Activated effector memory CD4-positive, alpha-beta T cell treated with anti-CD3 and anti-CD28 coated beads, Interleukin-2, amount 50 U/mL, for 16 hours (primary cell): ENCODE measurements around the gene CLCN1.
A peak's percentile ranks its signal among the peaks of the same experiment; 100 is the strongest.

Experiments
- DNase-seq: peaks from one replicate; pipeline ENCODE4 v3.0.0-alpha.2; 2020

The CLCN1 gene

DNA sequence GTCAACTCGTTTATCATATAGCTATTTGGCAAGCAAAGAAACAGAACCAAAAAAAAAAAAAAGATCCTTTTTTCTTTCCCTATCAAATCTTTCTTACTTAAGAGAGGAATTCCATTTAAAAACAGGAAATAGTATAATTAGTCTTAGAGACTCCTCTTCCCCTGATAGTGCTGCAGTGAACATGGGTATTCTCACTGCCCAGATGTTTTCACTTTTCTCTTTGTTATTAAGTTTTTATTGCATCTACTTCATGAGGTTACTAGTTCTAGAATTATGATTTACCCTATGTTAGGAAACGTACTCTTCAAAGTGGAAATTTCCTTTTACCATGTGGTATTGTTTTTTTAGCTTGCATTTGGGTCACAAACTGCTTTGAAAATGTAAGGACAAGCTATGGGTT is 19.2 kb upstream of the CLCN1 start:
- no peak for DNase-seq

DNA sequence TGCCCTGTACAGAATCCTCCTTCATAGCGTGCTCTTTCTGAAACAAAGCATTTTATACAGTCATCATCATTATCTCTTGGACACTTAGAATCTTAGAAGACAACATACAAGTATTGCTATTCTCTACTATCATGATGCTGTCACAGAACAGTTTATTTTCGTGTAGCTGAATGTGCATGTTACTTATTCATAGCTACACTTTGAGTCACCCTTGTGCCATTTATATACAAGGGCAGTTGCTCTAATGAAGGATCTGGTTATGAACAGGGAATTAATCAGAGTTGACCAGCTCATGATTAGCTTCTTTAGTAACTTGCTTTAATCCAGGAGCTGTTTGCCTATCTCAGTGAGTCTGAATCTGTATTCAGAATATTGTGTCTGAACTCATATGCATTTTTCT is 16.6 kb upstream of the CLCN1 start:
- no peak for DNase-seq

DNA sequence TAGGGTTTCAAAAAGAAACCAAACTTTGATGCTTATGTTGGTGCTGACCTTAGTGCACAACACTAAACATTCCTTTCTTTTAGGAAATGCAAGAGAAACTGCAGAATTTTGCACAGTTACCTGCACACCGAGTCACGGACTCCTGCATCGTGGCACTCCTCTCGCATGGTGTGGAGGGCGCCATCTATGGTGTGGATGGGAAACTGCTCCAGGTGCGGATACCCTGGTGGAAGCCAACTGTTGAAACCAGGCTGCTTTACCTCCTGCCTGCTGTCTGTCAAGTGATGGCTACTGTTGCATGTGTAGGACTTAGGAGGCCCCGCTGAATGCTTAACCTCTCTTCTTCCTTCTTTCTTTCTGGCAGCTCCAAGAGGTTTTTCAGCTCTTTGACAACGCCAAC is 16.1 kb upstream of the CLCN1 start:
- DNase-seq = peak; percentile 84

DNA sequence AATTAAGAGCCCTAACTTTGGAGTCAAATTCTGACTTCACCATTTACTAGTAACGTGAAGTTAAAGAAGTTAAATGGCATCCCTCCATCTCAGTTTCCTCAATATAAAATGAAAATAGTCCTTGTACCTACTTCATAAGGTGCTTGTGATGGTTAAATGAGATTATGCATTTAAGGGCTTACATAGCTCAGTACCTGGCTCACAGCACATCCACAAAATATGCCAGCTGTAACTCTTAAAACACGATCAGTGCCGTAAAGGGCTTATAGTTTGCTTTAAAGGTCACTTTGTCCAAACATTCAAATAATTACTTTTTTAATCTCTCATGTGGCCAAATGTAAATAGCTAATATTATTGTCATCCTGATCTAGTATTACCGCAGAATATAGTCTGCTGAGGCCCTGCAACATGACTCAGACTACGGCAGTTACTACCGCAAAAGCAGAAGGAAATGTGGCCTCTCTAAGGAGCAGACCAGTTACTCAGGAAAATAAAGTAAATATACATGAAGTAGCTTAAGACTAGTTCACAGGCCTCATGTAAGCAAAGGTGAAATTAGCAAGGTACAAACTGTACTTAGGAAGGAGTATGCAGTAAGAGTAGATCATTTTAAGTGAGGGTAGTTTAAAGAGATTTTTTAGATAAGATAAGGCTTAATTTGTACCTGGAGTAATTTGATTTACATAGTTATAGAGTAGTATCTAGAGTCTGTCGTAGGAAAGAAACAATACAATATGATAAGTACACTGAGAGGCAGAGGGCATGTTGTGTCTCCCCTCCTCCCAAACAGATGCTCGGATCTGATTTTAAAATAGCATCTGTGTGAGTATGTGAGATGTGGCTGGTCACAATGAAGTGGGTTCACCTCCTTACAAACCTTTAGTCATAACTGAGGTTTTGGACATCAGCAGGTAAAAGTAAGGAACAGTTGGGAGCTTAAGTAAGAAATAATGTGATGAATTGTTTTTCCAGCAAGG is 14.7 kb upstream of the CLCN1 start:
- no peak for DNase-seq

DNA sequence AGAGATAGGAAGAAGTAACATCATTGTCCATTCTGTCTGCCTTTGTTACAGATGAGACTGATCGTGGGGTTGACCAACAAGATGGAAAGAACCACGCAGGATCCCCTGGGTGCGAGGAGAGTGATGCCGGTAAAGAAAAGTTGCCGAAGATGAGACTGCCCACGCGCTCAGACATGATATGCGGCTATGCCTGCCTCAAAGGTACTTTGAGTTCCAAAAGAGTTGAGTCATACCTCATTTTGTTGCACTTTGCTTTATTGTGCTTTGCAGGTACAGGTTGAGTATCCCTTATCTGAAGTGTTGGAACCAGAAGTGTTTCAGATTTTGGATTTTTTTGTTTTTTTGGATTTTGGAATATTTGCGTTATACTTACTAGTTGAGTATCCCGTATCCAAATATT is 12.2 kb upstream of the CLCN1 start:
- no peak for DNase-seq

DNA sequence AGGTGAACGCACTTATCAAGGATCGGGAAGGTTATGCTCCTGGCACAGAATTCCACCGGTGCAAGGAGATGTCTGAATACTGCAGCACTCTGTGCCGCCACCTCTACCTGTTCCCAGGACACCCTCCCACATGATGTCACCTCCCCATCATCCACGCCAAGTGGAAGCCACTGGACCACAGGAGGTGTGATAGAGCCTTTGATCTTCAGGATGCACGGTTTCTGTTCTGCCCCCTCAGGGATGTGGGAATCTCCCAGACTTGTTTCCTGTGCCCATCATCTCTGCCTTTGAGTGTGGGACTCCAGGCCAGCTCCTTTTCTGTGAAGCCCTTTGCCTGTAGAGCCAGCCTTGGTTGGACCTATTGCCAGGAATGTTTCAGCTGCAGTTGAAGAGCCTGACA is 11.0 kb upstream of the CLCN1 start:
- DNase-seq = no peak

DNA sequence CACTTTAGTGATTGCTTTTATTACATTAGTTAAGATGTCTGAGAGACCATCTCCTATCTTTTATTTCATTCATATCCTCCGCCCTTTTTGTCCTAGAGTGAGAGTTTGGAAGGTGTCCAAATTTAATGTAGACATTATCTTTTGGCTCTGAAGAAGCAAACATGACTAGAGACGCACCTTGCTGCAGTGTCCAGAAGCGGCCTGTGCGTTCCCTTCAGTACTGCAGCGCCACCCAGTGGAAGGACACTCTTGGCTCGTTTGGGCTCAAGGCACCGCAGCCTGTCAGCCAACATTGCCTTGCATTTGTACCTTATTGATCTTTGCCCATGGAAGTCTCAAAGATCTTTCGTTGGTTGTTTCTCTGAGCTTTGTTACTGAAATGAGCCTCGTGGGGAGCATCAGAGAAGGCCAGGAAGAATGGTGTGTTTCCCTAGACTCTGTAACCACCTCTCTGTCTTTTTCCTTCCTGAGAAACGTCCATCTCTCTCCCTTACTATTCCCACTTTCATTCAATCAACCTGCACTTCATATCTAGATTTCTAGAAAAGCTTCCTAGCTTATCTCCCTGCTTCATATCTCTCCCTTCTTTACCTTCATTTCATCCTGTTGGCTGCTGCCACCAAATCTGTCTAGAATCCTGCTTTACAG is 10.4 kb upstream of the CLCN1 start:
- peak; percentile 90 for DNase-seq

DNA sequence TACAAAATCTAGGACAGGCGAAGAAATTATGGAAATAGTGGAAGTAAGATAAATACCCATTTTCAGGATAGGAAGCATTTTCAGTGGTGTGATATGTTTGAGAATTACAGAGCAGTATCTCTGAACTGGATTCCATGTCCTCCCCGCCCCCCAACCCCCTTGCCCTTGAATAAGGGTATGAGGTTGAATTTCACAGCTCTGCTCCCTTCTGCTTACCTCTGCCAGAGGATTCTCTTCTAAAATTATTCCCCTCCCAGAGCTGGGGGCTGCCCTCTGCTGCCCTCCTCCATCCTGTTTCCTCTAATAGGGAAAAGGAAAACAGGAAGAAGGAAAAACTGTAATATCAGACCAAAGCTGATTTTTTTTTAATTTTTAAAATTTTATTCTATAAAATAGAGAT is 7.3 kb upstream of the CLCN1 start:
- DNase-seq = no peak

DNA sequence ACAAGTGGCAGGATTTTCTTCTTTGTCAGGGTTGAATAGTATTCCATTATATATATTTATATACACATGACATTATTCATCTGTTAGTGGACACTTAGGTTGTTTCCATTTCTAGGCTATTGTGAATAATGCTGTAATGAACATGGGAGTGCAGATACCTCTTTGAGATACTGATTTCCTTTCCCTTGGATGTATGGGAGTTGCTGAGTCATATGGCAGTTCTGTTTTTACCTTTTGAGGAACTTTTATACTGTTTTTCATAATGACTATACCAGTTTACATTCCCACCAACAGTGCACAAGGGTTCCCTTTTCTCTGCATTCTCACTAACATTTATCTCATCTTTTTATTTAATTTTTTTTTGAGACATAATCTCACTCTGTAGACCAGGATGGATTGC is 1.8 kb upstream of the CLCN1 start:
- no peak for DNase-seq

DNA sequence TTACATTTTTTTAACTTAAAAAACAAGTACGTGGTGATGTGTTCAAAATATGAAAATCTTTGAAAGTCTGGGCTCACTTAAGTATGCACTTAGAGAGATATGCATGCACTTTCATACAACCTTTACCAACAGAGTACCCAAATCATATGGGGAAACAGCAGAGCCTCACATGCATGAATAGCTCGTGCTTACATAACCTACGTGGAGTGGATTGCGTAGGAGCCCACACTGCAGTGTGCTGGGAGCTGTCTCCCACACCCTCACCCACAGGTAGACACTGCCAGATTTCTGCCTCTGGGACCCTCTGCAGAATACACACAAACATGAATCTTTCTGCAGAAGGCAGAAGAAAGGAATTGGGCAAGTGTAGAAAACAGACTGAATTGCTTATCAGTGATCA is 581 bp downstream of the CLCN1 start:
- DNase-seq = no peak

DNA sequence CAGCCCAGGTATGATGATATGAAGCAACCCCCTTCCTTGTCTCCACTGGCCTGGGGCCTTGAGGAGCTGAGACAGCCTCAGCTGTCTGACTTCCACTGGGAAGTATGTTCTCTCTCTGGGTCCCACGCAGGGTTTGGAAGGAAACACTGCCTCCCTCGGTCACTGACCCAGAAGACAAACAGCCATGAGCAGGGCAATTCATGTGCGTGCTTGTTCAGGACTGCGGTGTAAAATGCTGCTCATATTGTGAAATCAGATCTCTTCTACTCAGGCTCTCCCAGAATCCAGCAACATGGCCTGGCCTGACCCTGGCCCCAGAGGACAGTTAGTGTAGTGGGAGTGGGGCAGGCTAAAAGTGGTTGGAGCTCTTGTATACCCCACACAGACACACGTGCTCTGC is 2.8 kb downstream of the CLCN1 start:
- no peak for DNase-seq

DNA sequence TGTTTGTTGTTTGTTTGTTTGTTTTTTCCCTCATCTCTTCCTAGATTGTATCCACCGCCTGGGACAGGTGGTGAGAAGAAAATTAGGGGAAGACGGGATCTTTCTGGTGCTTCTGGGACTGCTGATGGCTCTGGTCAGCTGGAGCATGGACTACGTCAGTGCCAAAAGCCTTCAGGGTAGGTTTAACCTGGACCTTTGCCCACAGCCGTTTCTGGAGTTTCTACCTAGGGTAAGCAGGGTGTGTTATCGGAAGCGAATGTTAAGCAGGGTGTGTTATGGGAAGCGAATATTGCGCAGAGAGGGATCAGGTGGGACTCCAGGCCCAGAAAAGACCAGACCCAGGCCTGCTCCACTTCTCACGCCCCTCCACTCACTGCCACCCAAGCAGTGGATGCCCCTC is 4.7 kb downstream of the CLCN1 start:
- DNase-seq = no peak

DNA sequence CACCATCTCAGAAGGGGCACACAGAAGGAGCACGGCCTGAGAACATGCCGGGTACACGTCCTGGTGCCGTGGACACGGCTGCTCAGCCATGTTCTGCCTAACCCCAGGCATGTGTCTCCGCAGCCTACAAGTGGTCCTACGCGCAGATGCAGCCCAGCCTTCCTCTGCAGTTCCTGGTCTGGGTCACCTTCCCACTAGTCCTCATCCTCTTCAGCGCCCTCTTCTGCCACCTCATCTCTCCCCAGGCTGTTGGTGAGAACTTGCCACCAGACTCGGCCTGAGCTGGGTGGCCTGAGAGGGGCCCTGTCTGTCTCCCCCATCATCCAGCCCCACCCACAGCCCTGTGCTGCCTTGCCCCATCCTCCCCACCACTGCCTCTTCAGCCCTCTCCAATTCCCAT is 5.3 kb downstream of the CLCN1 start:
- no peak for DNase-seq

DNA sequence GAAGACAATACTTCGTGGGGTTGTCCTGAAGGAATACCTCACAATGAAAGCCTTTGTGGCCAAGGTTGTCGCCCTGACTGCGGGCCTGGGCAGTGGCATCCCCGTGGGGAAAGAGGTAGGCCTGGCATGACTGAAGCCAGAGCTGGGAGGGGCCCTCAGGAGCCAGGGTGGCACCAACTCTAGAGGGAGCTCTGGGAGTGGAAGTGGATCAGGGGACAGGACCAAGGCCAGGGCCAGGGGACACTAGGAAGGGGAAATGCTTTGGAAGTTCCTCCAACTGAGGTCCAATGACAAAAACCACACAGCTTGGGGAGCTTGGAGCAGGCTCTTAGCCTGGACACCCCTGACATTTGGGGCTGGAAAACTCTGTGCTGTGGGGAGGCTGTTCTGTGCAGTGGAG is 5.8 kb downstream of the CLCN1 start:
- DNase-seq = no peak

DNA sequence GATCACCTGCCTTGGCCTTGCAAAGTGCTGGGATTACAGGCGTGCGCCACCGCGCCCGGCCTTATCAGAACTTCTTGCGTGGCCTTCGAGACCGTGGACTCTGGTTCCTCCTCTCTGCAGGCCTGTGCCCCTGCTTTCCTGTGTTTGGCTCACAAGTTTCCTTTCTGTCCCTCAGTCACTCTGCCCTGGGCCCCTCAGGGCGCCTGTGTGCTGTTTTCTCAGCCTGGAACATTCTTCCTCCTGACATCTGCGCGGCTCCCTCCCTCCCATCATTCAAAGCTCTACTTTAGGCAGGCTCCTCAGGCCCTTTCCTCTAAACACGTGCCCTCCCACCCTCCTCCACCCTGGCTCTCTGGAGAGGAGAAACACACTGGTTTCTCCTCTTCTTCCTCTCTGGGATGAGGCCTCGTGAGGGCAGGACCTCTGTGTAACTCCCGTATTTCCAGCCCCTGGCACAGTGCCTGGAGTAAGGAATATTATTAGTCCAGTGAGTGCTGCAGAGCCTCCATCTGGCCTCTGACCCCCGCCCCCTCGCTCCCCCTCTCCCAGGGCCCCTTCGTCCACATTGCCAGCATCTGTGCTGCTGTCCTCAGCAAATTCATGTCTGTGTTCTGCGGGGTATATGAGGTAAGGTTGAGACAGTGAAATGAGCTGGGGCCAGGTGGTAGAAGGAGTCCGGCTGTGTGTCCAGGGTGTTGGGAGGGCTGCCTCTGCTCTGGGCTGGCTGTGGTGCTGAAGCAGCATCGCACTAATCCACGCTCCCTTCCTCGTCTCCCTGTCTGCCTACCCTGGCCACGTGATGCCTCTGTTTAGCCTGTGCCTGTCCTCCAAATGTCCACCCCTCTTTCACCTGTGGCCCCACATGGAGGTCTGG is 7.1 kb downstream of the CLCN1 start:
- DNase-seq = no peak

DNA sequence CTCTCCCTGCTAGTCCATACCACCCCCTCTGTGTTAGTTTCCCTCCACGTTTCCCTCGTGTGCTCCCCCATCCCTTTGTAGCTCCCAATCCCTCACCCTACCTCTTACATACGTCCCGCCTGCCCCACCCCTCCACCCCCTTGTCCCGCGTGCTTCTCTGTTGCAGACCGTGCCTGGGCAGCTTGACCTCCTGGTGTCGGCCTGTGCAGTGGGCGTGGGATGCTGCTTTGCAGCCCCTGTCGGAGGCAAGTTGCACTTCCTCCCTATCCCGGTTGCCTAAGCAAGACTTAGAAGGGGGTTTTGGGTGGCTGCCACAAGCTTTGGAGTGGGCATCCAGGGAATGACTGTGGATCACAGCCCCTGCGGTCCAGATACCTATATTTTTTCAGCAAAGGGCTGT is 7.7 kb downstream of the CLCN1 start:
- DNase-seq = no peak

DNA sequence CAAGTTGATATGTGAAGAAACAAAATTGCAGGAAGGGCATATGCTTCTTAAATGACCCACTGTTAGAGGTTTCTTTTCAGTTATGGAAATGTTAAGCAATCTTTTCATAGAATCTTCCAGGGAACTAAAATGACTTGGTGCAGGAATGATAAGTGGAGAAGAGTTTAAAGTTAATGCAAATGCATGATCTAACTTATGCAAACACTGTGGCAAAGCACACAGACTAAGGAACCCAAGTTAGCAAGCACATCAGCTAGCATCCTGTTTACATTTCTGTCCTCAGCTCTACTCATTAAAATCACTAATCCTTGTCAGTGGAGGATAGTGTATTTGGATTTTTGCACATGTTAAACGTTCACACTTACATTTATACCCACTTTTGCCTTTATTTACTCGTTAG is 9.3 kb downstream of the CLCN1 start:
- no peak for DNase-seq

DNA sequence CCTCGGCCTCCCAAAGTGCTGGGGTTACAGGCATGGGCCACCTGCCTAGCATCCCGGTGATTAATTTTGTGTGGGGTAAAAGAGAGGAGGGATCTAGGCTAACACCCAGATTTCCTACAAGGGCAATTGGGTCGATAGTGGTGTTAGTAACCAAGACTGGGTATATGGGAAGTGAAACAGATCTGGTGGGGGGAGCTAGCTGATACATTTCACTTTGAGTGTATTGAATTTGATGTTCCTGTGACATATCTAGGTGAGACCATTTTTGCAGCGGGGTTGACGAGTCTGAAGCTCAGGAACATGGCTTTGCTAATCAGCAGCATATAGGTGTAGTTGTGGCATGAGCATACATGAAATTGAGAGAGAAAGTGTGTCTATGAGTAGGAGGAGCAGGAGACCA is 12.0 kb downstream of the CLCN1 start:
- DNase-seq = no peak

DNA sequence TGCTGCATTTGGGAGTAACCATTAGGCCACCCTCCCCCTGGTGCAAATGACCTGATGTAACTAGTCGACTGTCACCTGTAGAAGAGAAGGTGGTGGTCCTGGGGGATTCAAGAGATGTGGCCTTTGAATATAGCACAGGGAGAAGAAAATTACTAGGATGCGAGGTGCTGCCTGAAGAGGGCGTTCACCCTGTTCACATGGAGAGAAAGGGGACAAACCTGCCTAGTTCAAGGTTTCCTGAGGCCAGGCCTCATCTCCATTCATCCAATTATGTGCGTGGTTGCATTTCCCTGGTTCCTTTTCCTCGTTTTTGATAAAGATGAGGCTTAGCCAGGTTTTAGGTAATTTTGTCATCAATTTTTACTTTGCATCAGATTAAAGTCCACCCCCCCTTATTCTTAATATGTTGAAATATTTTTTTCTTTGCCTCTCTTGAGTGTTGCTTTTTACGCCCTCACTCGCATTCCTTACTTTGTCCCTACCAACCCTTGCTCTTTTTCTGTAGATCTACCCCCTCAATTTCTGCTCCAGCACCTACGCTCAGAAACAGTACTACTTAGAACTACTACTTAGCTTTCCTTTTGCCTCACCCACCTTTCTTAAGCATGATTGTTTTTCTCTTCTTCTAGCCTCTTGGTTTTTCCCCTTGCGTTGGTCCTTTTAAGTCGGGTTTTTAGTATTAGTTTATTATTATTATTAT is 13.7 kb downstream of the CLCN1 start:
- DNase-seq = no peak

DNA sequence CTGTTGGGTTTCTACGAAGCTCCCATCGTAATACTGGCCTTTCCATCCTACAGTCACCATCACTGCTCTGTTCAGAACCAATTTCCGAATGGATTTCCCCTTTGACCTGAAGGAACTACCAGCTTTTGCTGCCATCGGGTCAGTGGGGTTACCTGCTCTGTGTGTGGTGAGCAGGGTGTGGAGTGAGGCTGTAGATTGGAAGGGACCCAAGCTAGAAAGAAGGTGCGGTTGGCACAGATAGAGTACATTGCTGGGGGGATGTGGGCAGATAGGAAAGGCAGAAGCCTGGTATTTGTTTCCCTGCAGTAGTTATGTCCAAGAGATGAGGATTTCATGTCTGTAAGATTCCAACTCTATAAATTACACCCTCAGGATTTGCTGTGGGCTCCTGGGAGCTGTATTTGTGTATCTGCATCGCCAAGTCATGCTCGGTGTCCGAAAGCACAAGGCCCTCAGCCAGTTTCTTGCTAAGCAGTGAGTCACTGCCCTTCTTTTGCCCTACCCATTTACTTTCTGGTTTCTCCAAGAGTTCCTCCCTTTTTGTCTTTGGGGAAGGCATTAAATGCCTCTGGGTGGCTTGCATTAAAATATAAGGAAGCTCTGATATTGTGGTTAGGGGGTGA is 15.4 kb downstream of the CLCN1 start:
- DNase-seq = no peak

DNA sequence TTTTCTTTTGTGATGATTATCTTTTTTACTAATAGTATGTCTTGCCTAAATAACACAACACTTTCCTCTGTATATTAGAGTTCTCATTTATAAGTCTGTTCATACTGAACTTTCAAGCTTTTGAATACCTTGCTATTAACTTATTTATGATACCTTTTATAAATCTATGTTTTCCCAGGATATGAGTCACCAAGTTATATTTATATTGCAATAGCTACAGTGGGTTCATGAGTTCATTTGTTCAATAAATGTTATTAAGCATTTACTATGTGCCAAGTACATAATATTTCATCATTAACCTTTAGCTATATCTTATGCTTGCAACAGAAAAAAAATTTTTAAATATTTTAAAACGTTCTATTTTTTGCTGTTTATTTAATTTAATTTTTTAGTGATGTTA is 18.3 kb downstream of the CLCN1 start:
- DNase-seq = no peak

DNA sequence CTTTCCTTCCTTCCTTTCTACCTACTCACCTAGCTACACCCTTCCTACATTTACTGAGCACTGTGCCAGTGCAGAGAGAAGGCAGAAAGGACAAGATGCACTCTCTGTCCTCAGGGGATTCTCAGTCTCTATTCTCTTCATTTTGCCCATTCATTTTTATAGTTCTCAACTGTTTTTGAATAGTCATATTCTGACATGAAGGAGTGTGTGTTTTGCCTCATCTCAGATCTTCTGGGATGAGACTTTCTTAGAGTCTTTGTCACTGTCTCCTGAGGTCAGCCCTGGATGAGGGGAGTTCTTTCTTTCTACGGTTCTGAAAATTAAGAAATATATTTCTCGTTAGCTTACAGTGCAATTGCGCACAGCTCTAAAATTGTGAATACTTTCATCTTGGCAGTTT is 21.3 kb downstream of the CLCN1 start:
- no peak for DNase-seq
